Stimulated activated CD8-positive, alpha-beta memory T cell treated with anti-CD3 and anti-CD28 coated beads, Interleukin-4, amount 100 ng/mL, for 48 hours (primary cell): ENCODE results near the gene SORD.
"Not testable (repeated sequence)": the region's sequence is repeated elsewhere in the genome, so short reads cannot be mapped to it uniquely, and the experiment has no call there.

Experiments used
- DNase-seq: peaks from one replicate; pipeline ENCODE4 v3.0.0-alpha.2; 2020

SORD gene

DNA sequence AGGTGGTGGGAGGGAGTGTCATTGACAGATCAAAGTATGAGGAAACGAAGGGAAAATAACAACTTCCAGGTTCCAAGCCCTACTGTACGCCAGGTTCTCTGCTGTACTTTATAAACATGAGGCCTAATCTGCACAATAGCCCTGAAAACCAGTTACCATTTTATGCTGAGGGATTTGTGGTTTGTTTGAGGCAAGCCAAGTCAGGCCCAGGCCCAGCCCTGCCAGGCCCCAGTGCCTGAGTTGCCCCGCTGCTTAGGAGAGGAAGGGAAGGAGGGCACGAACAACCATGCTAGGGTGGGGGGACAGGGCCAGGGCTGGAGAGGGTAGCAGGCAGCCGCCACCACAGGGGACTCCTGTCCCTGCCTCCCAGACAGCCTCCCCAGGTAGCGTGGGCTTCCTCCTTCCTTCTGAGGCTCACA lies 47.0 kb downstream of the SORD start:
- DNase-seq, result not testable (repeated sequence)

GRCh38 chr15:45073602-45074001 lies 50.6 kb downstream of the SORD start:
- DNase-seq, result not testable (repeated sequence)

DNA sequence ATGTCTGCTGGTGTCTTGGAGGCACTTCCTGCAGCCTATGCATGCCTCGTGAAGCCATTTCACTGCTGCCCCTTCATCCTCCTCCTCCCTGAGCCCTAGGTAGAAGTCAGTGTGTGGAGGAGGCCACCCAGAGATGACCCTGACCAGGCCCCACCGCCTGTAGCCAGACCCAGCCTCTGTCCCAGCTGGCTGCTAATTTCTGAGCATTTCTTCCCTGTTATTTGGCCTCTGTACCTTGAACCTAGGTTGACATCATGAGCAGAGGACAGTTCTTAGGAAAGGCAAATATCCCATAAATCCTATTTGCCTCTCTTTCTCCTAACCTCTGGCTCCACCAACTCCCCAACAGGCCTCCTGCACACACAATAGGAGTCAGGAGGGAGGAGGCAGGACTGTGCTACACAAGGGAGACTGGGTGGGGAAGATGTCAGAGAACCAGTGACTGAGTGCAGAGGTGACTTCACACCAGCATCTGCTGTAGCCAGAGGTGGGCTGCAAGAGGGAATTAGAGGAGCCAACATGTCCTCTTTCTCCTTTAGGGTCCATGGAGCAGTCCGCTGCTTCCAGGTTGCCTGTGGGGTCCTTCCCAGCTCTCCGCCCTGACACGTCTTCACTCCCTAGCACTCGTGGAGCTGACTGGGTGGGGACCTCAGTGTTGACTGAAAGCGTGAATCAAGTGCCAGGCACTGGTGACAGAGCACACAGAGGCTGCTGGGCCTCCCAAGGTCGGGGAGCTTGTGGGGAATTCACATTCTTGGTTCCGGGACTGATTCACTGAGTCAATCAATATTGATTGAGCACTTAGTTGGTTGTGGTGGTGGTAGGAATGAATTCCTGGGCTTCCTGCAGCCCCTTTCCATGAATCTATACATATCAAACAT lies 52.7 kb downstream of the SORD start:
- DNase-seq, result not testable (repeated sequence)

DNA sequence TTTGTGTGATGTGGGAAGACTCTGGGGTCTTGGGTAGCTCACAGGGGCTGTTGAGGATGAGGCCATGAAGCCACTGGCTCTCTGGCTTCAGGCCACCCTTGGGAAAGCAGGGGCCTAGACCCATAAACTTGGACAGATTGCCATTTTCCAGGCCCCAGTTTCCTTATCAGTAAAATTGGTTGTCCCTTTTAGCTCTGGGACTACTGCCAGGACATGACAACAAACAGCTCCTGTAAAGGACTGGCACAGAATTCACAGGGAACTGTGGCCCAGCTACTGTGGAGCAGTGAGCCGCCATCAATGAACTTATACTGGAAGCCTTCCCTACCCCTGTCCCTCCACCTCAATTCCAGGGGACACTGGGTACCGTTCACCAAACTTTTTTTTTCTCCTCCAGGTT lies 54.4 kb downstream of the SORD start:
- DNase-seq, result not testable (repeated sequence)

DNA sequence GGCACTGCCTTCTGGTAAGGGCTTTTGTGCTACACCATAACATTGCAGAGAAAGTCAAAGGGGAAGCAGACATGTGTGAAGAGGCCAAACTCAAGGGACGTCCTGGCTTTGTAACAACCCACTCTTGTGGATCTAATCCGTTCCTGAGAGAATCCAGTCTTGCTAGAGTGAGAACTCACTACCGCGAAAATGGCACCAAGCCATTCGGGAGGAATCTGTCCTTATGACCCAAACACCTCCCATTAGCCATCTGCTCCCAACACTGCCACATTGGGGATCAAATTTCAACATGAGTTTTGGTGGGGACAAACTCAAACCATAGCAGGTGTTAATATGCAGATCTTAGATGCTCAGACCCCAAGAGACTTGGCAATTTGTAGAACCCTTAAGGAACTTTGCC lies 56.2 kb downstream of the SORD start:
- not testable (repeated sequence) for DNase-seq

GRCh38 chr15:45079628-45080246 lies 56.7 kb downstream of the SORD start:
- not testable (repeated sequence) for DNase-seq

DNA sequence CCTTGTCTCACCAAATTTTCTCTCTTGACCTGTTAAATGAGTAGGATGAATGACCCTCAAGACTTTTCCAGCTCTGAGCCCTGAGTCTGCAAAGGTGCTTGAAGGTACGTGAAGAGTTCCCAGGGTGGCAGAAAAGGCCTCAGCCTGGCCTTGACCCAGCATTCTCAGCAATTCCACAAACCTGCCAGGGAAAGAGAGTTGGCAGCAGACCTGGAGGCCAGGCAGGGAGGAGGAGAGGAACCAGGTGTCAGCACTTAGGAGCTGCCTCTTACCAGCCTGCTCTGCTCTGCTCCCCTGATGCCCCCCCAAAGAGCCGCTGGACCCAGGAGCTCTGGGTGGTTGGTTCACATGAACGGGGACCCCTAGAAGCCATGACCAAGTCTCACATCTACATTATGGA lies 57.6 kb downstream of the SORD start:
- not testable (repeated sequence) for DNase-seq

- DNase-seq, result not testable (repeated sequence)
These were observed 59.4 kb downstream of the SORD start for GRCh38 chr15:45082412-45082811.

- no peak for DNase-seq
These were observed 60.2 kb downstream of the SORD start for GRCh38 chr15:45083223-45083622.

DNA sequence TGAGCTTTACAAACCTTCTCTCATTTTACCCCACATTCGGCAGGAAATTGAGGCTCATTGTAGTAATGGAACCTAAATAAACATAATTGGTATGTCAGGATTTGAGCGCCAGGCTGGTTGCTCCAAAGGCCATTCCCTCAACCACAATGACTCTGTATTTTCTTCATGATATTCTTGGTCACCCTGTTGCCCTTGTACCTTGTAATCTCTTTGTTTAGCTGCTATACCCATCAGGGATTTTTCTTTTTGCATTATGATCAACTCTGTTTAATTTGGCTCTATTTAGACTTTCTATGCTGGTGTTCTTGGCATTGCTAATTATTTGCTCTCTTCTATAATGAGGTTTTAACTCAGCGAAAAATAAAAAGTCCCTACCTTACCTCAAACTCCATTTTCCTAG lies 61.2 kb downstream of the SORD start:
- DNase-seq, result no peak

DNA sequence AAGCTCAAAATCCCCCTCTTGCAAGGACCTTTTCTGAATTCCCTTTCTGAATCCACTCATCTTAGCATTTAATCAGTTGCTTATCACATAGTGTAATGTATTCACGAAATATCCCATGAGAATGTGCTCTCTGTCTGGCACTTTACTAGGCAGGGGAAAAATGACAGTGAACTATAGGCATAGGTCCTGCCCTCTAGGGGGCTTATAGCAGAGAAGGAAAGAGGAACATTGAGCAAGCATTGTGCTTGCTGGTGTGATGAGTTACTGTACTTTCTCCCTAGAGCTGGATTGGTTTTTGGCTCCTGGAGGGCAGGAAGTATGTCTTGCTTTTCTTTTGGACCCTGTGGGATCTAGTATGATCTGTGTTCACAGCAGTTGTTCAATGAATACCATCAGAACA lies 64.5 kb downstream of the SORD start:
- no peak for DNase-seq

DNA sequence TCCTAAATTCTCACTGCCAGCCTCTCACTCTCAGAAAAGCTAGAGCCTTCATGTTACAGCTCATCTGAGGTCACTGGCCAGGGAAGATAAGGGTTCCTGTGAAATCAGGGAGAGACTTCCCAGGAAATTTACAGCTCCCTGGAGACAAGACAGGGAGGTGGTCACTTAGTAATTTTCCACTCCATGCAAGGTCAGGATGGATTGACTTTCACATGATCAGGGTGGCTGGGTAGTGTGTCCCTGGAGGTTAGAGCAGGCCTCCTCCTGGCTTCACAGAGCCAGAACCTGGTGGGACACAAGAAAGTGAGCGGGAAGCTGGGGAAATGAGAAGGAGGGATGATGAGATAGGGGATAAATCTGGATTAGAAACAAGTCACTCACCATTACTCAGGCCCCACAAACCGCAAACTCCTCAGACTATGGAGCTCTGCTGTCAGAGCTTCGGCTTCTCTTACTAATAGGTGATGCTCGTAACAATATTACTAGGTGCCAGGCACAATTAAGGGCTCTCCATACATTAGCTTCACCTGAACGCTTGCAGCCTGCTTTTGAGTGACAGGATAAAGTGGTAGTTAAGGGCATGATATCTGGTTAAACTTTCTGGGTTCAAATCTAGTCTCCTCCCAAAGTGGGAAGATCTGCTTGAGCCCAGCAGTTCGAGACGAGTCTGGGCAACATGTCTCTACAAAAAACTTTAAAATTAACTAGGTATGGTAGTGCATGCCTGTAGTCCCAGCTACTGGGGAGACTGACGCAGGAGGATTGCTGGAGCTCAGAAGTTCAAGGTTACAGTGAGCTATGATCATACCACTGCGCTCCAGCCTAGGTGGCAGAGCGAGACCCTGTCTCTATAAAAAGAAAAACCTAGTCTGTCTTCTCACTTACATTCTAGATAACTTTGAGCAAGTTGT lies 66.1 kb downstream of the SORD start:
- DNase-seq, result no peak

- DNase-seq, result no peak
These were observed 66.8 kb downstream of the SORD start for GRCh38 chr15:45089712-45090373.

DNA sequence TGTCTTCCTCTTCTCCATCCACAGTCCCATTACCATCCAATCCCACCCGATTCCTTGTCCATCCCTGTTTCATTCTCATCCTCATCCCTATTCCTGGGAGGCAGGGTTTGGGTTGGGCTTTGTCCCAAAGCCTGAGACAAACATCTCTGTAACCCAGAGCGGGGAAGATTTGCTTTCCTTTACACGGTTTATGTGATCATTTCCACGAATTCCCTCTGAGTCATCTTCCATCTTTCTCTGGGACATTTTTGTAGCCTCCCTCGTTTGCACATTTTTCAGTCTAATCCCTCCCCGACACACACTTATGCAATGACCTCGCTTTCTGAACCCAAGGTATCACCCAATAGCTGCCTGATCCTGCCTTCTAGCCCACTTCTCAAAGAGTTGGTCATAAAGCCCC lies 68.2 kb downstream of the SORD start:
- no peak for DNase-seq

GRCh38 chr15:45091576-45091975 lies 68.6 kb downstream of the SORD start:
- DNase-seq, result no peak

GRCh38 chr15:45093013-45093412 lies 70.0 kb downstream of the SORD start:
- DNase-seq, result no peak

GRCh38 chr15:45093622-45094357 lies 70.8 kb downstream of the SORD start:
- no peak for DNase-seq

GRCh38 chr15:45094358-45094730 lies 71.3 kb downstream of the SORD start:
- no peak for DNase-seq

DNA sequence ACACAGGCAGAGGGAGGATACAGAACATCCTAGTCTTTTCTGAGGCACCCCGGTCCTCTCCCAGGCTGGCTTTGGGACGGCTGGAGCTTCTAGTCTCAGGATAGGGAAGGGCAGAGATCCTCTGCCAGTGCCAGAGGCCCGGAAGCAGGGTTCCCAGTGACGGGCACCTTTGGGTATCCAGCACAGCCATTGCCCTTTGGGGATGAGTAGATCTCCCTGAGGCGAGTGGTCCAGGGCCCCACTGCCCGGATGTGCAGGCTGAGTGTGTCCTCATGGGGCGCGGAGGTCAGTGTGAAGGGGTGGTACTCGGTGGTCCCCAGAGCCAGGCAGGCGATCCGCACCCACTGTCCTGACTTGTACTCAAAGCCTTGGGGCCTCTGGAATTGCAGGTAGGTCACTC lies 72.7 kb downstream of the SORD start:
- DNase-seq, result no peak

GRCh38 chr15:45097466-45097865 lies 74.5 kb downstream of the SORD start:
- no peak for DNase-seq

DNA sequence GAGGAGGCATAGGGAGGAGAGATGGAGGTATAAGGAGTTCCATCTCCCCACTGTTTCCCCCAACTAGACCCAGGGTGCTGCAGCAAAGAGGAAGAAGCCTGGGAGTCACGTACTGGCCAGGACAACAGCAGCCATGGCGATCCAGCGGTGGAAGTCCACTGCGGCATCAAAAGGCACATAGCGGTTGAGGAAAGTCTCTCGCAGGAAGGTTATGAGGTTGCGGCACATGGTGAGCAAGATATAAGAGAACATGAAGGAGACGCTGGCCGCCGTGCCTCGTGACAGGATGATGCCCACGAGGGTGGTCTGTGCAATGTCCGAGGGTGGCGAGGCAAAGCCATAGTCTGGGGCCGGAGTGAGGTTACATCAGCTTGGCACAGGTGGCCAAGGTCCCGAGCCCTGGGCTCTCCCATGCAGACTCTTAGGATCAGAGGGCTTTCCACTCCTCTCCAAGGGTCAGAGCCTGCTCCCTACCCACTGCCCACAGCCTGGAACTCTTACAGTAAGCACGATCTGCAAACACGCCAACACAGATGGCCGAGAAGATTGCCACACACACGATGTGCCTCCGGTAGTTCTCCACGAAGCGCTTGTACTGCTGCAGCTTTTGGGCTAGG lies 76.7 kb downstream of the SORD start:
- no peak for DNase-seq
